H1 (cell line): Measurements from ENCODE around the gene ANO2. TPM values are rescaled to one million over a fixed set of nuclear protein-coding genes. Genes with fewer than 3 reads are reported as not detected.

Experiments
- BACH1 ChIP-seq: IDR thresholded peaks from 2 replicates; pipeline ENCODE4 v1.6.1; 2012; ENCODE audit warnings: low read length, improper control_type of control experiment
- BRCA1 ChIP-seq: IDR thresholded peaks from 2 replicates; pipeline ENCODE4 v1.6.1; 2012; ENCODE audit warnings: low read depth, low read length, improper control_type of control experiment
- CTBP2 ChIP-seq: IDR thresholded peaks from 2 replicates; pipeline ENCODE4 v1.7.0; 2011; ENCODE audit warnings: borderline replicate concordance, mild to moderate bottlenecking, moderate library complexity, mixed read lengths, low read length; ENCODE audit not compliant: insufficient read depth, insufficient read length
- MAX ChIP-seq: IDR thresholded peaks from 2 replicates; pipeline ENCODE4 v1.6.1; 2012; ENCODE audit warnings: inconsistent platforms
- NANOG ChIP-seq: IDR thresholded peaks from 2 replicates; pipeline ENCODE4 v1.6.1; 2011; ENCODE audit warnings: low read length, low read depth, mild to moderate bottlenecking, inconsistent platforms; ENCODE audit not compliant: insufficient read depth, poor library complexity, severe bottlenecking
- SIN3A ChIP-seq, 2 experiments: IDR thresholded peaks in 1 of 2; conservative IDR thresholded peaks in 1 of 2; 2 replicates each; pipeline ENCODE4 v1.6.1; 2011 to 2012; ENCODE audit warnings: low read length in 2 of 2, improper control_type of control experiment in 1 of 2, low read depth in 1 of 2, mild to moderate bottlenecking in 1 of 2
- SRF ChIP-seq: IDR thresholded peaks from 2 replicates; pipeline ENCODE4 v1.6.1; 2011; ENCODE audit warnings: mild to moderate bottlenecking, low read depth, low read length, moderate library complexity
- polyA plus RNA-seq, 7 experiments: library from polyadenylated mRNA; depleted of rRNA in 3 of 7; stranded (reverse) in 5 of 7; unstranded in 2 of 7; fragments of >200 nt in 5 of 7; fragments of 200-250 nt in 2 of 7; gene quantifications; 1 replicate in 5 of 7; 2 replicates in 1 of 7; 4 replicates in 1 of 7; pipeline versions ENCODE4 v1.2.1 to v1.2.3, GENCODE V29; 2011 to 2013; ENCODE audit warnings: missing spikeins in 2 of 7, mixed read lengths in 2 of 7
- total RNA-seq: library from RNA; stranded (reverse); fragmentation: NEBNext Ultra II Directional; extraction: Animal tissue kit (Norgen Biotek cat#: 25700); gene quantifications from 2 replicates; pipeline ENCODE4 v1.2.1, GENCODE V29; 2021

The ANO2 gene
- total and polyA plus RNA-seq, 2 of the 8 experiments (the other 6 are each of a cell fraction or from before 2014, with no cell fraction given), result 1.9 to 5.5 TPM

- no peak for TF ChIP-seq SIN3A (conservative IDR thresholded peaks at IDR 0.05 in 1 of 2, IDR thresholded peaks at IDR 0.05 in 1 of 2; ENCODE audit: low read depth in 1 of 2, low read length in 2 of 2)
- TF ChIP-seq SRF, result no peak
- no peak for TF ChIP-seq NANOG
- TF ChIP-seq CTBP2, result no peak
- TF ChIP-seq BACH1, result no peak
- no peak for TF ChIP-seq BRCA1
- TF ChIP-seq MAX, result no peak
Measured at GRCh38 chr12:5882511-5883190, 62.4 kb downstream of the ANO2 start (continued).
